Measurements from ENCODE around the gene PHETA2. TPM values are rescaled to one million over a fixed set of nuclear protein-coding genes. Genes with fewer than 3 reads are reported as not detected.

PHETA2 gene
- total and polyA plus RNA-seq, 2 of the 8 experiments (the other 6 are each of a cell fraction or from before 2014, with no cell fraction given) = 7.4 to 7.6 TPM

GRCh38 chr22:42084874-42085273 is 10.8 kb downstream of the PHETA2 start:
- no peak overlapping the region for H2BK20ac ChIP-seq (ENCODE audit: low read length)
- WGBS, 2 experiments (ENCODE audit: extremely low coverage in 1 of 2, insufficient coverage in 1 of 2, insufficient read length in 1 of 2, insufficient replicate concordance in 2 of 2, low coverage in 1 of 2, low lambda C conversion rate in 2 of 2, missing lambda C conversion rate in 1 of 2) = 96% methylated on average over 8 of the region's 8 CpGs; no CpG with 5 or more reads in 1 of the 2 experiments
- H3K27ac ChIP-seq (ENCODE audit: low read depth, low read length) = no peak overlapping the region
- H3K4me1 ChIP-seq (replicated peaks in 1 of 4; ENCODE audit: control insufficient read depth in 3 of 4, insufficient read depth in 4 of 4, low read length in 3 of 4) = no peaks in the 10 kb centered on the region; a peak in 2 of 7 replicates
- no peak for DNase-seq (ENCODE audit: low read depth in 1 of 2, low spot score in 2 of 2)
- no peak overlapping the region for H4K5ac ChIP-seq (ENCODE audit: insufficient read length, low read depth, low read length)
- no peak overlapping the region for H3K4me2 ChIP-seq (ENCODE audit: insufficient read depth in 1 of 2, low read depth in 2 of 2, low read length in 2 of 2)
- peaks cover 5 to 31% (median 27%) of the 10 kb centered on the region in 4 experiments for H3K36me3 ChIP-seq (ENCODE audit: control insufficient read depth in 2 of 4, insufficient read depth in 4 of 4, low read length in 3 of 4)
- H2BK5ac ChIP-seq (ENCODE audit: low read depth, low read length) = no peak overlapping the region
- peaks cover 7 to 26% of the 10 kb centered on the region in 2 experiments; a peak in 3 of 4 replicates for H3K79me2 ChIP-seq (ENCODE audit: control insufficient read depth in 1 of 2, insufficient read depth in 2 of 2, low read length in 2 of 2)
- peaks cover 7% of the 10 kb centered on the region for H3K79me1 ChIP-seq (ENCODE audit: low read depth, low read length)
- no peak overlapping the region for H3K18ac ChIP-seq (ENCODE audit: extremely low read depth, low read length)
- no peak overlapping the region for H3K4ac ChIP-seq (replicated peaks; ENCODE audit: insufficient read length, low read depth, low read length)
- no peak overlapping the region for H3K4me3 ChIP-seq (ENCODE audit: extremely low read depth in 1 of 4, insufficient read depth in 2 of 4, low read depth in 3 of 4, low read length in 4 of 4)
- peaks cover 5% of the 10 kb centered on the region for H3K23me2 ChIP-seq (ENCODE audit: low read depth, low read length)
- H2BK12ac ChIP-seq (ENCODE audit: low read depth, low read length) = no peak overlapping the region
- POLR2A ChIA-PET (ENCODE audit: partially characterized antibody) = interaction anchor here (0.8 to 2.8 kb wide), 3 partner anchors 9 to 102 kb away, joined by 3 to 9 read pairs (median 4); no protein-coding TSS in a partner anchor
- H3K23ac ChIP-seq (ENCODE audit: insufficient read length) = no peak overlapping the region
- no peak overlapping the region for H2BK120ac ChIP-seq (replicated peaks; ENCODE audit: low read depth, low read length)
- H3K9me3 ChIP-seq (ENCODE audit: insufficient read depth in 2 of 2, low read depth in 1 of 2, low read length in 1 of 2) = no peaks in the 10 kb centered on the region; a peak in 1 of 4 replicates
- no peak overlapping the region for H3K9ac ChIP-seq (replicated peaks in 1 of 4; ENCODE audit: extremely low read depth in 1 of 4, low read depth in 3 of 4, low read length in 3 of 4)
- CTCF ChIA-PET (ENCODE audit: partially characterized antibody) = interaction anchor here (0.6 to 1.7 kb wide), 2 partner anchors 32 to 228 kb away, joined by 3 to 5 read pairs; no protein-coding TSS in a partner anchor
- no peak overlapping the region for H2BK15ac ChIP-seq (ENCODE audit: low read length)
- H2AK5ac ChIP-seq (ENCODE audit: low read depth, low read length) = no peak overlapping the region
- H3K27me3 ChIP-seq (replicated peaks in 1 of 4; ENCODE audit: control insufficient read depth in 3 of 4, extremely low read depth in 1 of 4, insufficient read depth in 3 of 4, low read length in 3 of 4) = no peaks in the 10 kb centered on the region
- no peak overlapping the region for H3K14ac ChIP-seq (ENCODE audit: insufficient read length)
- no peak overlapping the region for H4K8ac ChIP-seq (ENCODE audit: extremely low read depth, insufficient read depth, low read length)
- peaks cover 0 to 4% of the 10 kb centered on the region in 2 experiments for H4K20me1 ChIP-seq (replicated peaks in 1 of 2; ENCODE audit: control insufficient read depth in 1 of 2, insufficient read depth in 2 of 2, low read length in 2 of 2)
- no peak for FAIRE-seq
- no peak overlapping the region for H4K91ac ChIP-seq (replicated peaks; ENCODE audit: insufficient read length, low read length)
- H2AFZ ChIP-seq (ENCODE audit: low read length) = no peak overlapping the region
- H3K56ac ChIP-seq (replicated peaks; ENCODE audit: insufficient read length, low read depth, low read length) = no peak overlapping the region
- no peak for TF ChIP-seq BACH1 (IDR thresholded peaks at IDR 0.05; ENCODE audit: low read length)
- no peak for TF ChIP-seq E2F6 (IDR thresholded peaks at IDR 0.05)
- TF ChIP-seq ZNF274 (IDR thresholded peaks at IDR 0.05; ENCODE audit: borderline replicate concordance, extremely low read depth, low read length) = no peak
- TF ChIP-seq CHD2 (IDR thresholded peaks at IDR 0.05; ENCODE audit: low read length) = no peak
- TF ChIP-seq CHD1 (IDR thresholded peaks at IDR 0.05; ENCODE audit: low read depth, low read length) = no peak
- no peak for TF ChIP-seq SIRT6 (IDR thresholded peaks at IDR 0.05; ENCODE audit: low read length)
- no peak for TF ChIP-seq JUN (IDR thresholded peaks at IDR 0.05; ENCODE audit: low read depth, low read length)
- TF ChIP-seq POLR2A (IDR thresholded peaks at IDR 0.05; ENCODE audit: control extremely low read depth in 1 of 2, low read depth in 2 of 2, low read length in 2 of 2) = no peak
- TF ChIP-seq CTCF (IDR thresholded peaks at IDR 0.05; ENCODE audit: control extremely low read depth in 1 of 3, insufficient read depth in 1 of 3, low read depth in 1 of 3, low read length in 3 of 3) = no peak
- no peak for TF ChIP-seq RFX5 (IDR thresholded peaks at IDR 0.05; ENCODE audit: borderline replicate concordance, low read depth, low read length)
- no peak for TF ChIP-seq RAD21 (IDR thresholded peaks at IDR 0.05 in 1 of 2, conservative IDR thresholded peaks at IDR 0.05 in 1 of 2; ENCODE audit: low read depth in 2 of 2, low read length in 2 of 2)

All from H1 (cell line).